ENCODE data around the gene ZNF296. TPM values are rescaled to one million over a fixed set of nuclear protein-coding genes. Genes with fewer than 3 reads are reported as not detected.

ZNF296 gene
- total and polyA plus RNA-seq, 2 donors (not counting 3 experiments of a cell fraction or from before 2014, with no cell fraction given) = 0.35 to 1.8 TPM

- dilution Hi-C loops (cut with MboI; ENCODE audit: extremely low pct_ligation_motif_present, low sequenced_read_pairs) = no loop called here
- Histone ChIP-seq H3K9me3 (replicated peaks; ENCODE audit: control insufficient read depth, insufficient read depth, low read length) (no peaks in the 10 kb centered on the region), H2AFZ (ENCODE audit: low read depth, low read length) (peak within 1 kb of the TSS; percentile 80), H4K20me1 (replicated peaks; ENCODE audit: control insufficient read depth, extremely low read depth, insufficient read depth, low read length) (peaks cover 3% of the 10 kb centered on the region), H3K9me1 (replicated peaks; ENCODE audit: control insufficient read depth, extremely low read depth, insufficient read depth, low read length) (no peaks in the 10 kb centered on the region), H3K27ac (ENCODE audit: insufficient read depth, low read depth, low read length) (peak within 1 kb of the TSS; percentile 74), H3K79me2 (ENCODE audit: control insufficient read depth, insufficient read depth, low read length) (peaks cover 36% of the 10 kb centered on the region), H3K27me3 (ENCODE audit: control insufficient read depth in 2 of 2, insufficient read depth in 2 of 2, low read length in 2 of 2) (no peaks in the 10 kb centered on the region), H3K9ac (replicated peaks; ENCODE audit: extremely low read depth, insufficient read depth, low read length) (peak within 1 kb of the TSS; percentile 83), H3K4me3 (replicated peaks in 1 of 3; ENCODE audit: insufficient read depth in 1 of 3, low read depth in 1 of 3, low read length in 3 of 3) (peak within 1 kb of the TSS; percentile 55 to 95 (median 69)), H3K4me1 (ENCODE audit: control insufficient read depth, extremely low read depth, insufficient read depth, low read length) (peaks cover 11% of the 10 kb centered on the region), H3K4me2 (ENCODE audit: insufficient read depth, low read length) (peak within 1 kb of the TSS; percentile 89), H3K36me3 (ENCODE audit: control insufficient read depth in 2 of 2, extremely low read depth in 1 of 2, insufficient read depth in 2 of 2, low read length in 2 of 2) (peaks cover 0 to 33% of the 10 kb centered on the region in 2 experiments)
- peak; percentile 85 for DNase-seq (ENCODE audit: low read depth, low spot score)
- FAIRE-seq = peak; percentile 96
- intact Hi-C loops (cut with micrococcal nuclease) = loop anchor here (1.0 to 5.0 kb wide), 2 partner anchors 37 to 38 kb away; partner anchors contain the start of genes GEMIN7 and ZNF296
- CTCF ChIA-PET = interaction anchor here (1.1 to 3.2 kb wide), 6 partner anchors 12 to 52 kb away, joined by 3 to 23 read pairs (median 5); no protein-coding TSS in a partner anchor
- POLR2A ChIA-PET = interaction anchor here (0.5 to 1.0 kb wide), 5 partner anchors 12 to 124 kb away, joined by 3 to 7 read pairs (median 3); partner anchors contain the start of gene CLPTM1
- BruUV-seq (replicated peaks) = TSS peak; percentile 38
- no peak for TF ChIP-seq EZH2 (IDR thresholded peaks at IDR 0.05; ENCODE audit: borderline replicate concordance, low read depth, low read length, severe bottlenecking)
- TF ChIP-seq MYC (IDR thresholded peaks at IDR 0.05; ENCODE audit: low read depth, low read length) = no peak
- peak; percentile 91 for TF ChIP-seq POLR2A (IDR thresholded peaks at IDR 0.05; ENCODE audit: low read depth, low read length)
- TF ChIP-seq JUN (IDR thresholded peaks at IDR 0.05; ENCODE audit: borderline replicate concordance, insufficient read depth, insufficient read length, low read depth) = no peak
- peak; percentile 91 for TF ChIP-seq POLR2AphosphoS5 (IDR thresholded peaks at IDR 0.05; ENCODE audit: insufficient read depth, low read depth, low read length)
- no peak for TF ChIP-seq FOS (IDR thresholded peaks at IDR 0.05; ENCODE audit: borderline replicate concordance, insufficient read depth, low read length)
Measured at GRCh38 chr19:45038931-45039893, 37.1 kb downstream of the ZNF296 start, which contains the start of gene CLASRP. Gene CLASRP, plus strand, starts transcription at chr19:45039045. Its CDS starts 1,168 bp downstream, at chr19:45040213.
